ENCODE measurements around the gene STAC3.

STAC3 gene

GRCh38 chr12:57230381-57231155 lies 20.4 kb downstream of the STAC3 start:
- peak overlapping the region; percentile 79 for H3K4me3 ChIP-seq (ENCODE audit: low read depth, low read length)
- TF ChIP-seq, protein P1, sequence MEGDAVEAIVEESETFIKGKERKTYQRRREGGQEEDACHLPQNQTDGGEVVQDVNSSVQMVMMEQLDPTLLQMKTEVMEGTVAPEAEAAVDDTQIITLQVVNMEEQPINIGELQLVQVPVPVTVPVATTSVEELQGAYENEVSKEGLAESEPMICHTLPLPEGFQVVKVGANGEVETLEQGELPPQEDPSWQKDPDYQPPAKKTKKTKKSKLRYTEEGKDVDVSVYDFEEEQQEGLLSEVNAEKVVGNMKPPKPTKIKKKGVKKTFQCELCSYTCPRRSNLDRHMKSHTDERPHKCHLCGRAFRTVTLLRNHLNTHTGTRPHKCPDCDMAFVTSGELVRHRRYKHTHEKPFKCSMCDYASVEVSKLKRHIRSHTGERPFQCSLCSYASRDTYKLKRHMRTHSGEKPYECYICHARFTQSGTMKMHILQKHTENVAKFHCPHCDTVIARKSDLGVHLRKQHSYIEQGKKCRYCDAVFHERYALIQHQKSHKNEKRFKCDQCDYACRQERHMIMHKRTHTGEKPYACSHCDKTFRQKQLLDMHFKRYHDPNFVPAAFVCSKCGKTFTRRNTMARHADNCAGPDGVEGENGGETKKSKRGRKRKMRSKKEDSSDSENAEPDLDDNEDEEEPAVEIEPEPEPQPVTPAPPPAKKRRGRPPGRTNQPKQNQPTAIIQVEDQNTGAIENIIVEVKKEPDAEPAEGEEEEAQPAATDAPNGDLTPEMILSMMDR (IDR thresholded peaks at IDR 0.05; ENCODE audit: low read depth, low read length, missing control alignments) = no peak
- no peak for DNase-seq (ENCODE audit: low read depth)

DNA sequence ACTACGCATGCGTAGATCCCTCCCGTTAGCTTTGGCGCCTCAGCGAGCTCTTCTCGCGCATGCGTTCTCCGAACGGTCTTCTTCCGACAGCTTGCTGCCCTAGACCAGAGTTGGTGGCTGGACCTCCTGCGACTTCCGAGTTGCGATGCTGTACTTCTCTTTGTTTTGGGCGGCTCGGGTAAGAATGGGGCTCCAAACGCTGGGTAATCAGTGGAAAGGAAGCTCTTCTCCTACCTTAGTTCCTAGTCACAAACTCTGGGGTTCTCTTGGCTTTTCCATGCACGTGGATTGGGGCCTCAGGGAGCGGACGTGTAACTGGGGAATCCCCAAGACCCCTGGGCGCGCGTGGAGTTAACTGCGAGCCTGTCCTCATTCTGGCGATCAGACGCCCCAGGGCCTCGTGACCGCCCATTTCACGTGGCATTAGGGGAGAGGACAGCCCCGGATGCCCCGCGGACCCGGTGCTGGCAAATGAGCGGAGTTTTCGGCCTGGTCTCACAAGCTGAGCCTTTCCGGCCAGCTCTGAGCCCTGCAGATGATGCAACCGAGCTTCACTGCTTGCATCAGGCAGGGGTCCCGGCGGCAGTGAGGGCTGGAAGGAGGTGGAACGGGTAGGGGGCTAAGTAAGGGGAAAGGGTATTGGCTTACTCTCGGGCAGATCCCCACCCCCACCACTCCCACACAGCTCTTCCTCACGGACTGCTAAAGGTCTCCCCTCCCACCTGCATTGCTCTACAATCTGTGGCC lies 21.2 kb downstream of the STAC3 start, which contains the start of gene SHMT2:
Gene SHMT2, plus strand, starts transcription at position 78 of the 747 bp plus-strand sequence. Its CDS starts 68 bp downstream, at position 146.
- DNase-seq (ENCODE audit: low read depth) = peak; percentile 94
- TF ChIP-seq, protein P1 (IDR thresholded peaks at IDR 0.05; ENCODE audit: low read depth, low read length, missing control alignments) = no peak
- peak within 1 kb of the TSS; percentile 79 for H3K4me3 ChIP-seq (ENCODE audit: low read depth, low read length)

DNA sequence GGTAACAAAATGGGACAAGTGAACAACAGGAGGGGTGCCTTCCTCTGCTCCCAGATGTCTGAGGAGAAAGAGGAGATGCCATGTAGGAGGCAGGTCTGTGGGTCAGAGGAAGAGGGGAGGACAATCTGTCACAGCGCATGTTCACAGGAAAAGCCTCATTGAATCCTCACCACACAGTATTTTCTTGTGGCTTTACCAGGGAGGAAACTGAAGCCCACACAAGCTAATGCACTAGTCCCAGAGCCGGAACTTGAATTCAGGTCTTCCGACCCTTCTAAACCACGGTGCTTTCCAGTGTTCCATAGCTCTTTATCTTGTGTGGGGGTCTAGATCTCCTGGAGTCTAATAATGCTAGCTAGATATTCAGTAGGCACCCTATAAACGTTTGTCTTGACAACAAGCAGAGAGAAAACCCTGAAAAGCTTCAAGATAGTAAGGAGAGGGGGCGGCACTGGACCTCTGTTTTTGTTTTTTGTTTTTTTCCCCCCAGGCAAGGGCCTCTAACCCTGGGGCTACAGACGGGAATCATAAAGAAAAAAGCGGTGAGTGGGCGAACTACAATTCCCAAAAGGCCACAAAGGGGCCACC lies 21.8 kb downstream of the STAC3 start:
- no peak for DNase-seq (ENCODE audit: low read depth)
- TF ChIP-seq, protein P1 (IDR thresholded peaks at IDR 0.05; ENCODE audit: low read depth, low read length, missing control alignments) = no peak
- H3K4me3 ChIP-seq (ENCODE audit: low read depth, low read length) = peak overlapping the region; percentile 79

- TF ChIP-seq, protein P1 (IDR thresholded peaks at IDR 0.05; ENCODE audit: low read depth, low read length, missing control alignments) = no peak
- H3K4me3 ChIP-seq (ENCODE audit: low read depth, low read length) = no peak overlapping the region; the same call in 1 of the 2 replicates
Observed at GRCh38 chr12:57227315-57228115, 23.5 kb downstream of the STAC3 start.

GRCh38 chr12:57226588-57227314 lies 24.2 kb downstream of the STAC3 start:
- no peak for DNase-seq (ENCODE audit: low read depth)
- H3K4me3 ChIP-seq (ENCODE audit: low read depth, low read length) = no peak overlapping the region; the same call in 1 of the 2 replicates
- TF ChIP-seq, protein P1 (IDR thresholded peaks at IDR 0.05; ENCODE audit: low read depth, low read length, missing control alignments) = no peak

More at GRCh38 chr12:57227315-57228115, 23.5 kb downstream of the STAC3 start:
- DNase-seq (ENCODE audit: low read depth) = no peak

Data from GM12864 (cell line).